Measurements from ENCODE around the gene UBE2E2.

UBE2E2 gene

DNA sequence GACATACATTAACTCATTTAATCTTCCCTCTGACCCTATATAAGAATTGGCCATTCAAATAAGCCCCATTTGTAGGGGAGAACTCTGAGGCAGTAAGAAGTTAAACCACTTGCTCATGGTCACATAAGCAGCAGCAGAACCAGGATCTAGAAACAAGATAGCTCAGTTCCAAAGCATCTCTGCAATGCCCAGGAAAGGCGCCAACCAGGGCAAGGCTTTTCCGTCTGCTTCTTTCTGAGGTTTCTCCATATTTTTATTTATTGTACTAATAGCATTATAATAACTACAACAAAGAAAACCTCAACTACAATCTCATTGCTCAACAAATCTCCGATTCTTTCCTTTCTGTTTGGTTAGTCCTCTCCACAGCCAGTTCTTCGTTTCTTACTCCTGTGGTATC is 4.3 kb upstream of the UBE2E2 start:
- DNase-seq = no peak

DNA sequence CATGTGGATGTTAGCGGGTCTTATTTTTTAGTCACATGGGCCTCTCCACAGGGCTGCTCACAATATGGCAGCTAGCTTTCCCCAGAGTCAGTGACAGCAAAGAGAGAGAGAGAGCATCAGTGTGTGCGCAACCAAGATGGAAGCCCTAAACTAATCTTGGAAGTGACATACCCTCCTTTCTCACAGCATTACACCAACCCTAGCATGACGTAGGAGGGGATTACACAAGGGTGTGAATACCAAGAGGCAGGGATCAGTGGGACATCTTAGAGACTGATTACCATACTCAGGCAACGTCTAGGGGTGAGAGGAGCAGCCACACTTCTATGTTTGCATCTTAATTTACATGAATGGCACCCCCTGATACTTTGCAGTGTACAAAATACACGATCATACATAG is 3.5 kb upstream of the UBE2E2 start:
- no peak for DNase-seq

DNA sequence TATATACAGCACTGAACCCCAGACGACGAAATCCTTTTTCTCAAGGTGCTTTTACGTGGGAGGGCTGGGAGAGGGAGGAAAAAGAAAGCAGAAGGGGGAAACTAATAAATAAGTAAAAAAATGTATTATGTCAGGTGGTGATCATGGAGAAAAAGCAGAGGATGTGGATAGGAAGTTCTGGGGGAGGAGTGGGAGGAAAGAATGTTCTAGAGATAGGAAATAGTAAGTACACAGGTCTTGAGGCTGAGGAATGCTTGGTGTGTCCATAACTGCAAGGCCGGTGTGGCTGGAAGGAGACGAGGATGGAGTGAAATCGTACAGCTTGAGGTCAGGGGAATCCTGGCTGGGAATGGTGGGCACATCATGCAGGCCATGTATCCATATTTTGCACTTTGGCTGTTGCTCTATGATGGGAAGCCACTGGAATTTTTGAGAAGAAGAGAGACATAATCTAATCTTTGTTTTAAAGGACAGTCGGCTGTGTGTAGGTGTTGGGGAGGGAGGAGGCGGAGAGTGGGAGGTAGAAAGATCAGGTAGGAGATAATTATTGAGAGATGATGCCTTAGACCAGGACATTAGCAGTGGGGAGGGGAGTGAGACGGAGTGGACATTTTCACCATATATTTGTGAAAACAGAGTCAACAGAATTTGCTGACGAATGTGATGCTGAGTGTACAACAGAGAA is 1.8 kb upstream of the UBE2E2 start:
- DNase-seq = no peak

DNA sequence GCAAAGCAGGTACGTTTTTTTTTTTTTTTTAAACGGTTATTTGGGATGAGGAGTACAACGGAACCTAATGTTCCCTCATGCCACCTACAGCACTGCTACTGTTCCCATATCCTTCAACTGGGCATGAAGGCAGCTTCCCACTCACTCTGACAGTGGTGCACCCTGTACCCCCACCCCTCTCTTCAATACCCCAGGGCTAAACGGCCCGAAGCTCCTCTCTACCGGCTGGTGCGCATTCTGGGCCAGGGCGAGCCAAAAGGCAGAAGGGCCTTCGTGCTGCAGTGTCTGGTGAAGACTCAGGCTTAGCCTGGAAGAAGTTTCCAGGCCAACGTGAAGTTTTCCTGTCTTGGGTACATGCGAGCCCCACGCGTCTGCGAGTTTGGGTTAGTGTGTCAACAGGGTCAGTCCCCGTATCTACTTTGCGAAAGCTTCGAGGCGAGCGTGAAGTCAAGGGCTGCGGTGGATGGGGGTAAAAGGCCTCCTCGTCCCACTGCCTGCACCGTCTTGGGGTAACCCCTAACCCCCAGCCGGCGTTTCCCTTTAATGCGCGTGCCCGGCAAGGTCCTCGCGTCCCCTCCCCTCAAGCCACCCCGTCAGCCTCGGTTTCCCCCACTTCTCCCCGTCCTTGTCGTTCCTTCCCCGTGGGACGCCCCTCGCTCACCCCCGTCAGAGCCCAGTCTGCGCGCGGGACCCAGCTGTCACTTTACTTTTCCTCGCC is 765 bp upstream of the UBE2E2 start:
- no peak for DNase-seq

DNA sequence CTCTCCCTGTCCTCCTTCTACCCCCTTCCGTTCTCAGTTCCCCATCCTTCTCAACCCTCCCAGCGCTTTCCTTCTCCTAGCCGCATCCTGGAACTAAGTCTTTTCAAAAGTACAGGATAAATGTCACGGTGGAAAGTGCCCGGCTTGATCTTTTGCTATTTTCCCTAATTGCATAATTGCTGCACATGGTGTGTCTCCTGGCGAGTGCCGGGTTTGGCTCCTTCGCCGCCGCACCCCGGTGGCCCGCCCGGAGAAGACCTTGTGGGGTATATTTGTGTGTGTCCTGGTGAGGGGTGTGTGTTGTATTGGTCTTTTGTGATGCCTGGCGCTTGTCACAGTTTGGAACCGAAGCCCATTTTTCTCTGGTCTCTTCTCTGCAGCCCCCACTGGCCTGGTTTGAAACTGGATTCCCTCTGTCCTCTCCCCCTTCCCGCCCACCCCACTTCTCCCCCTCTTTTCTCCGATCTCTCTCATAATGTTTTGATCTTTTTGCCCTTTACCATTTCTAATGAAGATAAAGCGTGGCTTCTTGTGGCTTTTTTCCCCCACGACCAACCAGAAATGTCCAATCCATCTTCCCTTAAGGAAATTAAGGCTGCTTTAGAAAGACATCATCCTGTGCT is 692 bp downstream of the UBE2E2 start:
- no peak for DNase-seq

DNA sequence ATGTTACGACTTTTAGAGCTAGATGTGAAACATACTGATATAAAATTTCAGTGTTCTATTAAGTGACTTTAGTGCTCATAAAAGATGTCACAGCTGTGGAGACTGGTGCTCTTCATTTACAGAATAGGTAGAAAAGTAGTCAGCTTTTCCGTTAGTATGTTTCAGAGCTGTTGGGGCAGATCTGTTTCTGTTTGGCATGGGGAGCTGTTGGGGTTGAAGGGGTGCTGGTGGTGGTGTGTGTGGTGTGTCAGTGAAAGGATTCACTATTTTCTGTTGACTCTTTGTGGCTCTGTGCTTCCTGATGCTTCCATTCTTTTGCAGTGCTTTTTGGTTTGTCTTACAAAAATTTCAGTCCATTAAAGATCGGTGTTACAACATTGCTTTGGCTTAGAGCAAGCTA is 3.2 kb downstream of the UBE2E2 start:
- DNase-seq = no peak

DNA sequence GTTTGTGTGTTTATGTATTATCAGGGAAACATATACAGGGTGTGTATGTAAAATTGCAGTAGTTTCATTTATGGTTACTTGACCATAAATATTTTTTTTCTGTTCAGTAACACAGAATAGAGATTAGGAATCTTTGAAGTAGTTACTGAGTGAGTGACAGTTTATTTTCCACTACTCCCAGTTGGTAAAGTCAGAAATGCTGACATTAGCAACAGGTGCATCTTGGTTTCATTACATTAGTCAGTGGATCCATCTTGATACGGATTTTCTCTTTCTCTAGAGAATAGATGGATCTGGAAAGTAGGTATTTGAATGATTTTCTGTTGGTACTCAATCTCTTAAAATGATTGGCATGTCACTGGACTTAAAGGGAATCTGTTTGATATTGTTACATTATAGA is 6.0 kb downstream of the UBE2E2 start:
- no peak for DNase-seq

DNA sequence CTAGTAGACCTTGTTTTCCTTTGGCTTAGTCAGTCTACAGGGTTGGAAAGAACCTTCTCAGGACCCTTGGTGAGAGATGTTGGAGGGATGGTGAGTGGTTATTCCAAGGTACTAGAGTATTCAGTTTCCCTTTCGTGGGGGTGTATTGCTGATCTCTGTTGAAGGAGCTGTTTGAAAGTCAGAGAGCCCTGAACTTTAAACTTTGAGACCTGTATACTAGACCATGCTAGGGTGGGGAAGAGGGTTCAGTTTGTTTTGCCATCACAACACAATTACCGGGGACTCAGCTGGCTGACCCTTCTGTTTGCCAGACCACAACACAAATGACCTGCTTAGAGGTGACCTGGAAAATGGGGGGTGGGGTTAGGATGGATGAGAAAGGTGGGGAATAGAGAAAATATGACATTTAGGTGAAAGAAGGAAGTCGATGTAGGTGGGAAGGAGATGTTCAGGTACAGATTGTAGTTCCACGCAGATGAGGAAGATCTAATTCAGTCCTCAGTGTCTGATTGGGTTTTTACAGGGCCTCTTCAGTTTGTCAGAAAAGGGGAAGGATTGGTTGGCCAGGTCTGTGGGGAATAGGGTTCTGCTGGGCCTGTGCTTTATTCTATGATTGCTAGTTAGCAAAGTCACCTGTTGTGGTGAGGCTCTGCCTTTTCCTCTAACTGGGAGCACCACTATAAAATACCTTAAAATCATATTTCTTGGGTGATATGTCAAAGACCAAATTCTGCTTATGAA is 6.8 kb downstream of the UBE2E2 start:
- no peak for DNase-seq

DNA sequence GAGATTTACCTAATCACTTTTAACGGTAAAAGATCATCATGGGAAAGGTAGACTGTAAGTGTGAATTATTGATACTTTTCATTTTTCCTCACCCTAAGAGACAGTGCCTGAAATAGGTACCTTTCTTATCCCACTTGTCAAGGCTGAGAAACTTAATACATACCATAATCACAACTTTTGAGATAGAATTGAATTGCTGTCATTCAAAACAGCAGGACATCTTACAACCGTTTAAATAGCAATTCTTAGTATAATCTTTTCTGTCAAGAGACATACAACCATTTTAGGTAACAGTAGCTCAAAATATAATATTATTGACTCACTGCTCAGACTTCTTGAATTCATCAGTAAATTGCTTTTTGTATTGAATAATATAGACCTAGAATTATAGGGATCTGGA is 10.7 kb downstream of the UBE2E2 start:
- DNase-seq = no peak

DNA sequence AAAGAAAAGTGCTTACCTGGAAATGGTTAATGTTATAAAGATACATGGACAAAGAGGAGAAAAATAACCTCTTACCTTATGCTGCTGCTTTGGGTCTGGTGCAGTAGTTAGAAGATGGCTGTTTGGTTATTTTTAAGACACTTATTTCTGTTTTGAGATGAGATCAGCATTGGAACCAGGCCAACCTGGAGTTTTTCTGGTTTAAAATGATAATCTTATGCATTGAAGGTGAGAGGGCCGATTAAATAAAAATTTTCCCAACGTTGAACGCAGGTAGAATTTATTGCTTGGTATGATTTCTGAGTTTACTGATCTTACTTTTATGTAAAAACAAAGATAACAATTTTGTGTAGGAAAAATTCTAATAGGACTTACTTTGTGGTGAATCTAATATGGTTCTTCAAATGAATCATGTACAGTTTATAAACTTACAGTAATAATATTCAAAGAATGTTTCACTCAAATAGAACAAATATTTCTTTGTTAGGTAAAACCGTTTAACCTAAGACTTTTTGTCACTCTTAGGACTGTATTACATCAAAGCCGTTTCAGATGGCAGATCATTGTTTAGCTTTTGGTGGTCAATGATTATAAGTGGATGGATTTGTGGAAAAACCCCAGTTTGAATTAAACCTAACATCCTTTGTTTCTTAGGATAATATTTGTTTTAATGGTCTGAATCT is 14.9 kb downstream of the UBE2E2 start:
- DNase-seq = no peak

DNA sequence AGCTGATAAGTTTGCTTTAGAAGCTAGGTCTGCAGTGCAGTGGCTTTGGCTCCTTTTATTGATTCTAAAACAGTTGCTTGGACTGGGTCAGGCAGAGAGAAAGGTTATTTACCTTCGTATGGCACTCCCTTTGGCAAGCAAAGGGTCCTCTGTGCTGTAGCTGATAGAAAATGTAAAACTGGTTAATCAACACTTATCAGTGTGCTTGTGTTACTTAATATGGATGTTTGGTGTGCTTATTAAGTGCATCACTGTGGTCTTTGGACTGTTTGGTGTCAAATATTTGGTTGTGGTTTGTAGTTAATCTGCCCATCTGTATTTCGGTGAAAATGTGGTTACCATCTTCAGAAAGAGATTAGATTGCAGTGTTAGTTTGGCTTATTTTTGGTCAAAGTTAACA is 16.0 kb downstream of the UBE2E2 start:
- DNase-seq = no peak

DNA sequence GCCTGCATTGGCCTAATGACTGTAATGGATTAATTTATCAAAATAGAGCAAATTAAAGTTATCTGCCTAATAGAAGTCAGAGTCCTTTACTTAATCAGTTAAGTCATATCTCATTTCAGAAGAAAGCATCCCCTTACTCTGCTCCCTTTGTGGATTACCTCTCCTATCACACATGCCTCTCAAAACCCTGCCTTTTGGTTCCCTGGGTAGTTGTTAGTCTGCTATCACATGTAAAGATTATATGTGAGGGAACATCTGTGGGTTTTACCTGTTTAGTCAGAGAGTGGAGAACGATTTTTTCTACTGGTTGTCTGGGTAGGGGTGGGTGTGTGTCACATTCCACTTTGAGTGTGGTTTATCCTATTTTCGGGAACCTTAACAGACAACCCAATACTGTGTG is 16.4 kb downstream of the UBE2E2 start:
- no peak for DNase-seq

DNA sequence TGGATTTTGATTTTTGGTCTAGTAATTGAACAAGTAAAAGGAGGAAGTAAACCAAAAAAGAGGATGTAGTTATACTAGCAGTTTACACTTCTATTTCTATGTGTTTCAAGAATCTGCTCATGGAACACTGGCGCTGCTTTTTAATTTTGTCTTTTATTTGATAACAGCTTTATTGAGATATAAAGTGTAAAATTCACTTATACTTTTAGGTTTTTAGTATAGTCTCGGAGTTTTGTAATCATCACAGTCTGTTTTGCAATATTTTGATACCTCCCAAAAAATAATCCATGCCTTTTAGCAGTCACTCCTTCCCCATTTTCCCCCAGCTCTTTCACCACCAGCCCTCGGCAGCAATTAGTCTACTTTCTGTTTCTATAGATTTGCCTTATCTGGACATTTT is 18.0 kb downstream of the UBE2E2 start:
- peak; percentile 60 for DNase-seq

DNA sequence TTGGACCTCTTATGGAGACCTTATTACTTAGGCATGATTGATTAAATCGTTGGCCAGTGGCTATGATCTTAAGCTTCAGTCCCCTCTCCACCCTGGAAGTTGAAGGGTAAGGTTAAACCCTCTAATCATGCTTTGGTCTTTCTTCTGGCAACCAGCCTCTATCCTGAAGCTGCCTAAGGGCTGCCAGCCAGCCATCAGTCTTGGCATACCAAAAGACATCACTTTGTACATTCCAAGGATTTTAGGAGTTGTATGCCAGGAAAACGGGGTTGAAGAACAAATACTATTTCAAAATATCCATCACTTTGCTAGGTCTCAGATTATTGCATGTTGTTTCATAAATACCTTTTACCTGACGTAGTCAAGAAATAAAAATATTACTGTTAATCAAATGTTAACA is 28.9 kb downstream of the UBE2E2 start:
- DNase-seq = no peak

DNA sequence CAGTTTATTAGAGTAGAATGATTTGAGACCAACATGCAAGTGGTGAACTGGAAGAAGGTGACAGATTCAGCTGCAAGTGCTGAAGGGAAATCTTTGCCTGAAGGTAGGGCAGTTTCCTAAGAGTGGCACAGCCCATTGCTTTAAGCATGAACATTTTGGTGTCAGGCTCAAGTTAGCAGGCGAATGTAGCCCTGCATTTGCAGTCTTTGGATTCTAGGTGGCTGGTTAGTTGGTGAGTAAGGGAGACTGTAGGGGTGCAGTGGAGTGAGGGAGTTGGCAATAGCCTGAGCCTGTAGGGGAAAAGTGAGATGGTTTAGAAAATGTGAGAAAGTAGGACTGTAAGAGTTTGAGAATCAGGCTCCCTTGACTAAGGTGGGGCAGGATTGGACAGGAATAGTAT is 29.7 kb downstream of the UBE2E2 start:
- DNase-seq = no peak

DNA sequence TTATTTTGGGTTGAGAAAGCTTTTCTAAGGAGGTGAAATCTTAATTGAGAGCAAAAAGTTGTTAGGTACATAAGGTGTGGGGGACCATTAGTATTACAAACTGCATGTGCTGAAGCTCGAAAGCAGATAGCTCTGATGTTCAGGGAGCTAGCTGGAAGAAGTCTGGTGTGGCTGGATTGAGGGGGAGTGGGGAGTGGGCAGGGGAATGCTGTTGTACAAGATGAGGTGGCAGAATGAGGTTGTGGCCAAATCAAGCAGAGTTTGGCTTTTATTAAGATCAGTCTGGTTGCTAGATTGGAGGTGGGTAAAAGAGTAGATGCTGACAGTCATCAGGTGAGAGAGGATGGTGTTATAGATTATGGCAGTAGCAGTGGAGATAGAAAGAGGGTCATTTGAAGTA is 32.1 kb downstream of the UBE2E2 start:
- no peak for DNase-seq

DNA sequence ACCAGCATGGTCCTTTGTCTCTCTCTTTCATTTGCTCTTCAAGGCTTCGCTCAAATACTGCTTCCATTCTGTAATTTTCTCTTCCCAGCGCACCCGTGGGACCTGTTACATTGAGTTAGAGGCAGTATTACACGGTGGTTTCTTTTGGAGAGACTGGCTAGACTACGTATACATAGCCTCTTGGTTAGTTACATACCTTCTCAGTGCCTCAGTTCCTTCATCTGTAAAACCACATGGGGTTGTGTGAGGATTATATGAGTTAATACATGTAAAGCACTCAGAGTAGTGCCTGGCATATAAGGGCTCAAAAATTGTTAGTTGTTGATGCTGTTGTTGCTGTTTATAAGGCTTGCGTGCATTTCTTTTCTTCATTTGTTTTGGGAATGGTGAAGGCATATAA is 33.8 kb downstream of the UBE2E2 start:
- DNase-seq = no peak

DNA sequence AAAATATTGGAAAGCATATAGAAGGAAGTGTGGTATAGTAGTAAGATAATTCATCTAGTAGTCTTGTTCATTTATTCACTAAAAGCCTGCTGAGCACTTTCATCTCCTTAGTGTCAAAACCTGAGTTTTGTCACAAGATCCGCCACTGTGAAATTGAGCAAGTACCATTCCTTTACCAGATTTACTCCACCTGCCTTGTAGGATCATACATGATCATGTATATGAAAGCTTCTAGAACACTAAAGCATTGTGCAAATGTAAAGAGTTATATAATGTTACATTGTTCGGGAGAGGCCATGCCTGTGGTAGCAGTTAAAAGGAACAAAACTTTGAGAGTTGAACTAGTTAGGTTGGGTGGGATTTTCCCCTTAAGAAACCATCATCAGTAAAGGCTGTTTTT is 35.0 kb downstream of the UBE2E2 start:
- no peak for DNase-seq

DNA sequence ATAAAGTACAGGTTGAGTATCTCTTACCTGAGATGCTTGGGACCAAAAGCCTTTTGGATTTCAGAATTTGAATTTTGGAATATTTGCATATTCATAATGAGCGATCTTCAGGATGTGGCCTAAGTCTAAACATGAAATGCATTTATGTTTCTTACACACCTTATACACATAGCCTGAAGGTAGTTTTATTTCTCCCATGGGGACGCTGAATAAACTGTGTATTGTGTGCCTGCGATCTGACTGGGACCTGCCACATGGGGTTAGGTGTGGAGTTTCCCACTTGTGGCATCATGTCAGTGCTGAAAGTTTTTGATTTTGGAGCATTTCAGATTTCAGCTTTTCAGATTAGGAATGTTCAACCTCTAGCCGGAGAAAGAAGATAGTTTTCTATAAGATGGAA is 35.5 kb downstream of the UBE2E2 start:
- DNase-seq = no peak

DNA sequence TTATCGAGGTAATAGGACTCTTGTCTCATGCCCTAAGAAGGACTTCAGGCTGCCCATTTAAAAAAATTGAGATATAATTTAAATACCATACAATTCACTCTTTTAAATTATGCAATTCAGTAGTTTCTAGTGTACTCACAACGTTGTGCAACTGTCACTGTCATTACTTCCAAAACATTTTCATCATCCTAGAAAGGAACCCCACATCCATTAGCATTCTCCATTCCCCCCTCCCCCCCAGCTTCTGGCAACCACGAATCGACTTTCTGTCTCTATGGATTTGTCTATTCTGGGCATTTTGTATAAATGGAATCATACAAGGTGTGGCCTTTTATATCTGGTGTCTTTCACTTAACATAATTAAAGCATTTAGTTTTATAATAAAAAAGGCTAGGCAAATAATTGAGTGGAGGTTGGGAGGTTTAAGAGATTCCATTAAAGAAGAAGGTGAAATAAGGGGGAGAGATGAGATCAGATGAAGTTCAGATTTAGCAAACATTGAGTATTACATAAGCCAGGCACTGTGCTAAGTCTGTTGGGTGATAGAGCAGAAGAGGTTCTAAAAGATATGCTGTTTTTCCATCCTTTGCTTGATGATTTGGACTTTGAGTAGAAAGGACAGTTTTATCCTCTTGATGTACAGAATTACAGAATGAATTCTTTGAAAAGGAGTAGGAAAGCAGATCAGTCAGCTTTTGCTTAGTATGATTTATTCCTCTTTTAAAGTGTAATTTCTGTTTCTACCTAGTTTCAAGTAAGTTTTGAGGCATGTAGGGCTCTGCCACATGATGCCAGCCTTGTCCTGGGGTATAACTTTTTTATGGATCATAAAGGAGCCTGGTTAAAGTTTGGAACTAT is 36.3 kb downstream of the UBE2E2 start:
- DNase-seq = no peak

DNA sequence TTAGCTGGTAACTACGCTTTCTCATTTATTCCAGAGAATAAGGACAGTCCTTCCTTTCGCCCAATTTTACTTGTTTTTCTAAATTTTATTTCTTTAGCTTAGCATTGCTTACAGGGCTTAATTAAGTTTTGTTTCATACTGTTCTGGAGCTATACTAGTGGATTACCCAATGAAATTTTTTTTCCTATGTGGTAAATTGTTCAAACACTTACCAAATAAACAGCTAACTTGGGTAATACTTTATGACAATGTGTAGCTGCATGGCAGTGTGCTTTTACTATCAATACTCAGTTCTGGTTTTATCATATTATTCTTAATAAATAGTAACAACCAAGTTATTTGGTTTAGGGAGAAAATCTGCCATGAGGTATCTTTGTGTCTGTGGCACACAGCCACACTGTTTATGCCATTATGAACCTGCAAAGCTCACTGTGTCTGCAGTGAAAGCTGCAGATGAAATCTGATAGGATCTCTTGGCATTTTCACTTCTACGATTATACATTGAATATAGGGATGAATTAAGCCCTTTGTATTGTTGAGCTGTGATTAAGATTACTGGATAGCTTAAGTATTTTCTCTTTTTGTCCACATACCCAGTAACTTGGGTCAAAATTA is 37.2 kb downstream of the UBE2E2 start:
- no peak for DNase-seq

DNA sequence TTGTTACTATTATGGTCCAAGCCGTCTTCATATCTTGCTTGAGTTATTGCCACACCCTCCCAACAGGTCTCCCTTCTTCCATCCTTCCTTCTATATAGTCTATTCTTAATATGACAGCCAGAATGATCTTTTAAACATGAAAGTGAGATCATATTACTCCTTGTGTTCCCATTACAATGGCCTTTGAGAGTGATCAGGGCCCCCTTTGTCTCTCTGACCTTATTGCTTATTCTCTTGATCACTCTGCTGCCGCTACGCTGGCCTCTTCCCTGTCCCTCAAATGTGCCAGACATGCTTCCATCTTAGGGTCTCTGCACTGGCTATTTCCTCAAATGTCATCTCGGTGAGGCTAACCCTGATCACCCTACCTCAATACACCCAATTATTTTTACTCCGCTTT is 38.1 kb downstream of the UBE2E2 start:
- no peak for DNase-seq

All from SIG-M5 (cell line).